MM.1S (cell line): ENCODE measurements around the gene TANK.

Experiments
- DNase-seq: peaks from one replicate; pipeline ENCODE4 v3.0.0-alpha.2; 2015
- H2AFZ ChIP-seq: fragments of 300-600 bp; sonication (generic); 2 replicates; pipeline ENCODE4 v1.6.0; 2016; ENCODE audit warnings: antibody characterized with exemption, low read length
- H3F3A ChIP-seq: fragments of 300-600 bp; sonication (generic); 2 replicates; pipeline ENCODE4 v1.6.1; 2016; ENCODE audit warnings: mild to moderate bottlenecking, antibody characterized with exemption, low read length, moderate library complexity, mixed read lengths; ENCODE audit not compliant: insufficient read depth
- H3K27ac ChIP-seq: fragments of 300-600 bp; sonication (generic); 2 replicates; pipeline ENCODE4 v1.5.1; 2016; ENCODE audit warnings: mild to moderate bottlenecking, low read length
- H3K27me3 ChIP-seq: fragments of 300-600 bp; sonication (generic); replicated peaks from 2 replicates; pipeline ENCODE4 v1.6.0; 2016; ENCODE audit warnings: low read length; ENCODE audit not compliant: insufficient read depth
- H3K36me3 ChIP-seq: fragments of 300-600 bp; sonication (generic); replicated peaks from 2 replicates; pipeline ENCODE4 v1.6.1; 2016; ENCODE audit warnings: mild to moderate bottlenecking, low read length, mixed read lengths; ENCODE audit not compliant: insufficient read depth
- H3K4me1 ChIP-seq: fragments of 300-600 bp; sonication (generic); 2 replicates; pipeline ENCODE4 v1.6.1; 2016; ENCODE audit warnings: low read length, mixed read lengths
- H3K4me2 ChIP-seq: fragments of 300-600 bp; sonication (generic); 2 replicates; pipeline ENCODE4 v1.6.0; 2016; ENCODE audit warnings: low read depth, low read length
- H3K4me3 ChIP-seq: fragments of 300-600 bp; sonication (generic); 2 replicates; pipeline ENCODE4 v1.5.1; 2016; ENCODE audit warnings: low read length, mixed read lengths
- H3K79me2 ChIP-seq: fragments of 300-600 bp; sonication (generic); 2 replicates; pipeline ENCODE4 v1.6.1; 2016; ENCODE audit warnings: mixed run types, low read length, mixed read lengths
- H3K9ac ChIP-seq: fragments of 300-600 bp; sonication (generic); 2 replicates; pipeline ENCODE4 v1.6.1; 2016; ENCODE audit warnings: low read length, mixed read lengths
- H3K9me2 ChIP-seq: fragments of 300-600 bp; sonication (generic); replicated peaks from 2 replicates; pipeline ENCODE4 v1.6.1; 2016; ENCODE audit warnings: mild to moderate bottlenecking, low read length, mixed read lengths; ENCODE audit not compliant: insufficient read depth
- H3K9me3 ChIP-seq: fragments of 300-600 bp; sonication (generic); replicated peaks from 2 replicates; pipeline ENCODE4 v1.6.1; 2016; ENCODE audit warnings: mild to moderate bottlenecking, low read length, mixed read lengths; ENCODE audit not compliant: insufficient read depth
- H4K20me1 ChIP-seq: fragments of 300-600 bp; sonication (generic); 2 replicates; pipeline ENCODE4 v1.6.1; 2016; ENCODE audit warnings: mild to moderate bottlenecking, low read length, moderate library complexity, mixed read lengths; ENCODE audit not compliant: insufficient read depth
- CTCF ChIP-seq: fragments of 300-600 bp; sonication (generic); IDR thresholded peaks from 2 replicates; pipeline ENCODE4 v1.5.1; 2016; ENCODE audit warnings: antibody characterized with exemption, low read length, mixed read lengths
- EZH2 ChIP-seq: fragments of 300-600 bp; sonication (generic); optimal IDR thresholded peaks from 2 replicates; pipeline ENCODE3; 2017; ENCODE audit warnings: low read depth, mild to moderate bottlenecking, antibody characterized with exemption, low read length, mixed read lengths
- EZH2phosphoT487 ChIP-seq: fragments of 300-600 bp; sonication (generic); IDR thresholded peaks from 2 replicates; pipeline ENCODE4 v1.6.1; 2018; ENCODE audit warnings: antibody characterized with exemption, low read length

Gene TANK

GRCh38 chr2:161116509-161116908 is 43.7 kb upstream of the TANK start:
- TF ChIP-seq EZH2 (no peak), EZH2phosphoT487 (no peak), CTCF (no peak)

GRCh38 chr2:161117506-161117905 is 42.7 kb upstream of the TANK start:
- Histone ChIP-seq H3K4me3 (no peak overlapping the region), H3K79me2 (no peaks in the 10 kb centered on the region), H3K4me1 (no peaks in the 10 kb centered on the region), H2AFZ (no peak overlapping the region), H3K9ac (no peak overlapping the region), H3K9me2 (no peaks in the 10 kb centered on the region), H3F3A (no peaks in the 10 kb centered on the region), H3K36me3 (no peaks in the 10 kb centered on the region), H4K20me1 (no peaks in the 10 kb centered on the region), H3K27me3 (no peaks in the 10 kb centered on the region), H3K4me2 (no peak overlapping the region), H3K9me3 (no peaks in the 10 kb centered on the region), H3K27ac (no peak overlapping the region)
- TF ChIP-seq CTCF, result no peak
- TF ChIP-seq EZH2, result no peak
- TF ChIP-seq EZH2phosphoT487, result no peak
- DNase-seq, result no peak

More at GRCh38 chr2:161116509-161116908, 43.7 kb upstream of the TANK start:
- no peak for DNase-seq
- no peaks in the 10 kb centered on the region for H3K36me3 ChIP-seq
- no peaks in the 10 kb centered on the region for H3K79me2 ChIP-seq
- H3K4me2 ChIP-seq, result no peak overlapping the region
- H3F3A ChIP-seq, result no peaks in the 10 kb centered on the region
- H3K27me3 ChIP-seq, result no peaks in the 10 kb centered on the region
- H3K9me2 ChIP-seq, result no peaks in the 10 kb centered on the region
- no peaks in the 10 kb centered on the region for H3K4me1 ChIP-seq
- H3K27ac ChIP-seq, result no peak overlapping the region
- H2AFZ ChIP-seq, result no peak overlapping the region
- no peaks in the 10 kb centered on the region for H3K9me3 ChIP-seq
- H3K4me3 ChIP-seq, result no peak overlapping the region
- no peak overlapping the region for H3K9ac ChIP-seq
- H4K20me1 ChIP-seq, result no peaks in the 10 kb centered on the region

GRCh38 chr2:161118722-161119121 is 41.5 kb upstream of the TANK start:
- Histone ChIP-seq H3F3A (no peaks in the 10 kb centered on the region), H3K27ac (no peak overlapping the region), H2AFZ (no peak overlapping the region), H3K9me2 (no peaks in the 10 kb centered on the region), H3K27me3 (no peaks in the 10 kb centered on the region), H3K36me3 (no peaks in the 10 kb centered on the region), H3K4me2 (no peak overlapping the region), H3K79me2 (no peaks in the 10 kb centered on the region), H3K4me3 (no peak overlapping the region), H3K4me1 (peaks cover 9% of the 10 kb centered on the region; the same call in 1 of the 2 replicates), H3K9me3 (no peaks in the 10 kb centered on the region), H4K20me1 (no peaks in the 10 kb centered on the region), H3K9ac (no peak overlapping the region)
- no peak for DNase-seq
- TF ChIP-seq CTCF (no peak), EZH2 (no peak), EZH2phosphoT487 (no peak)
